B cell (primary cell): Measurements from ENCODE around the gene DENND2A. TPM values are rescaled to one million over a fixed set of nuclear protein-coding genes. Genes with fewer than 3 reads are reported as not detected.
A peak's percentile ranks its signal among the peaks of the same experiment; 100 is the strongest.

Experiments
- ATAC-seq: fragments of 200-7000 bp; cut with Tn5 transposase; one replicate; pipeline ENCODE4 v1.10.0; 2021; ENCODE audit warnings: low read depth, mild to moderate bottlenecking, moderate number of reproducible peaks, moderate library complexity
- CTCF ChIA-PET: fragments of 350-600 bp; sonication (Branson Sonifier 250); formaldehyde crosslinking; loops from one replicate; lab custom pipeline; 2021; ENCODE audit warnings: antibody characterized with exemption, inconsistent platforms; lab: Charles Lee
- POLR2A ChIA-PET: fragments of 350-600 bp; sonication (Branson Sonifier 250); formaldehyde crosslinking; loops from one replicate; lab custom pipeline; 2021; ENCODE audit warnings: antibody characterized with exemption; lab: Charles Lee
- DNase-seq: peaks from one replicate; pipeline ENCODE4 v3.0.0; 2013
- H2AFZ ChIP-seq: 2 replicates; pipeline ENCODE4 v1.6.1; 2012; ENCODE audit warnings: mild to moderate bottlenecking, low read depth, low read length; ENCODE audit not compliant: insufficient read depth, poor library complexity, severe bottlenecking
- H3K27ac ChIP-seq, 2 donors: 1 replicate in 1 of 2; 2 replicates in 1 of 2; pipeline ENCODE4 v1.5.1; 2012 to 2013; ENCODE audit warnings: low read length in 2 of 2, mild to moderate bottlenecking in 2 of 2, moderate library complexity in 1 of 2
- H3K27me3 ChIP-seq, 4 experiments: fragments of 200-600 bp in 1 of 4; sonication (generic) in 1 of 4; replicated peaks in 1 of 4; 1 replicate in 2 of 4; 2 replicates in 2 of 4; pipeline versions ENCODE4 v1.6.1 to v1.7.0; 2013 to 2016; ENCODE audit warnings: low read length in 3 of 4, mild to moderate bottlenecking in 2 of 4, mixed read lengths in 1 of 4, moderate library complexity in 1 of 4; ENCODE audit not compliant: insufficient read depth in 4 of 4, control insufficient read depth in 3 of 4; ENCODE audit errors: control extremely low read depth in 1 of 4
- H3K36me3 ChIP-seq, 2 experiments: replicated peaks in 1 of 2; 1 replicate in 1 of 2; 2 replicates in 1 of 2; pipeline versions ENCODE4 v1.6.1 to v1.7.1; 2013; ENCODE audit warnings: low read length in 1 of 2; ENCODE audit not compliant: insufficient read depth in 2 of 2, control insufficient read depth in 1 of 2; ENCODE audit errors: control extremely low read depth in 1 of 2, extremely low read depth in 1 of 2
- H3K4me1 ChIP-seq, 2 donors: fragments of 200-600 bp in 1 of 2; sonication (generic) in 1 of 2; 1 replicate in 1 of 2; 2 replicates in 1 of 2; pipeline versions ENCODE4 v1.5.1 to v1.6.1; 2013 to 2017; ENCODE audit warnings: low read length in 2 of 2; ENCODE audit not compliant: control insufficient read depth in 2 of 2, insufficient read depth in 2 of 2
- H3K4me2 ChIP-seq: replicated peaks from 2 replicates; pipeline ENCODE3; 2012; ENCODE audit warnings: mild to moderate bottlenecking, low read depth, low read length; ENCODE audit not compliant: poor library complexity, severe bottlenecking
- H3K4me3 ChIP-seq, 5 experiments: fragments of 200-600 bp in 1 of 5; sonication (generic) in 1 of 5; 1 replicate in 3 of 5; 2 replicates in 2 of 5; pipeline versions ENCODE4 v1.5.1 to v1.7.0; 2011 to 2016; ENCODE audit warnings: low read length in 4 of 5, mild to moderate bottlenecking in 4 of 5, low read depth in 2 of 5, control low read depth in 1 of 5, moderate library complexity in 1 of 5; ENCODE audit not compliant: insufficient read depth in 1 of 5; ENCODE audit errors: control extremely low read depth in 1 of 5, extremely low read depth in 1 of 5
- H3K79me2 ChIP-seq: fragments of 200-600 bp; sonication (generic); one replicate; pipeline ENCODE4 v1.6.0; 2016; ENCODE audit warnings: low read length; ENCODE audit not compliant: control insufficient read depth, insufficient read depth
- H3K9ac ChIP-seq: fragments of 200-600 bp; sonication (generic); 2 replicates; pipeline ENCODE4 v1.6.1; 2017; ENCODE audit warnings: mild to moderate bottlenecking, low read length, moderate library complexity
- H3K9me3 ChIP-seq, 3 donors: one replicate each; pipeline versions ENCODE4 v1.6.1 to v1.7.1; 2013; ENCODE audit warnings: low read length in 2 of 3; ENCODE audit not compliant: control insufficient read depth in 2 of 3, insufficient read depth in 1 of 3; ENCODE audit errors: control extremely low read depth in 1 of 3
- H4K20me1 ChIP-seq: 2 replicates; pipeline ENCODE4 v1.6.0; 2012; ENCODE audit warnings: mild to moderate bottlenecking, low read length; ENCODE audit not compliant: insufficient read depth, control insufficient read depth, poor library complexity, severe bottlenecking
- H3K27ac Mint-ChIP-seq: one replicate; pipeline ENCODE4 v1.8.0; 2021; ENCODE audit warnings: mixed read lengths
- H3K27me3 Mint-ChIP-seq: one replicate; pipeline ENCODE4 v1.8.0; 2021; ENCODE audit warnings: mixed read lengths
- H3K4me1 Mint-ChIP-seq: one replicate; pipeline ENCODE4 v1.8.0; 2021; ENCODE audit warnings: mixed read lengths
- H3K4me3 Mint-ChIP-seq: one replicate; pipeline ENCODE4 v1.8.0; 2021; ENCODE audit warnings: mixed read lengths
- H3K9me3 Mint-ChIP-seq: one replicate; pipeline ENCODE4 v1.8.0; 2022; ENCODE audit warnings: mixed read lengths; ENCODE audit not compliant: insufficient read depth
- EZH2 ChIP-seq: IDR thresholded peaks from 2 replicates; pipeline ENCODE4 v1.6.1; 2012; ENCODE audit warnings: borderline replicate concordance, low read depth, mild to moderate bottlenecking, moderate library complexity, low read length; ENCODE audit not compliant: insufficient read depth, poor library complexity, severe bottlenecking
- WGBS: methylation state at CpG from one replicate; pipeline ENCODE4 v1.1.5; 2013; ENCODE audit warnings: missing lambda C conversion rate; ENCODE audit not compliant: insufficient coverage; 5-methylcytosine and 5-hydroxymethylcytosine counted together
- intact Hi-C: fragments of 100-400 bp; cut with micrococcal nuclease; formaldehyde crosslinking; loops from one replicate; pipeline ENCODE4 v1.10.0; 2022
- polyA plus RNA-seq: library from polyadenylated mRNA; depleted of rRNA; stranded (reverse); fragments of >200 nt; gene quantifications from 2 replicates; pipeline ENCODE4 v1.2.3, GENCODE V29; 2012
- small RNA-seq: library from RNA; depleted of rRNA; stranded (forward); fragments of <200 nt; gene quantifications from one replicate; pipeline ENCODE3, GENCODE V24; 2012; ENCODE audit warnings: low replicate concordance, low read depth; ENCODE audit not compliant: insufficient read length
- total RNA-seq, 2 donors: library from RNA; stranded (reverse); fragments of 120-200 nt in 1 of 2; gene quantifications; 1 replicate in 1 of 2; 2 replicates in 1 of 2; pipeline versions ENCODE4 v1.2.3 to v1.2.4, GENCODE V29; 2013 to 2022
- TF ChIP-seq, protein P1 (sequence below): fragments of 200-600 bp; IDR thresholded peaks from one replicate; pipeline ENCODE4 v1.8.0; 2022; ENCODE audit warnings: antibody characterized with exemption, mild to moderate bottlenecking

The DENND2A gene
- total and polyA plus RNA-seq, 2 donors (not counting 1 experiment from before 2014, with no cell fraction given): 0.31 TPM; not detected in 1

GRCh38 chr7:140475747-140476333 is 164.8 kb downstream of the DENND2A start:
- Histone ChIP-seq H3K36me3 (peaks cover 4 to 11% of the 10 kb centered on the region in 2 experiments), H3K79me2 (peaks cover 79% of the 10 kb centered on the region), H3K9me3 (no peaks in the 10 kb centered on the region), H3K9ac (no peak overlapping the region), H3K4me2 (no peak overlapping the region), H2AFZ (no peak overlapping the region), H4K20me1 (peaks cover 55% of the 10 kb centered on the region), H3K27me3 (no peaks in the 10 kb centered on the region), H3K4me1 (peaks cover 26 to 27% of the 10 kb centered on the region in 2 donors), H3K27ac (no peak overlapping the region), H3K4me3 (no peak overlapping the region)
- Mint-ChIP-seq H3K9me3 (no peaks in the 10 kb centered on the region), H3K27me3 (no peaks in the 10 kb centered on the region), H3K27ac (peak overlapping the region; percentile 59), H3K4me3 (peak overlapping the region; percentile 53), H3K4me1 (peaks cover 36% of the 10 kb centered on the region)
- intact Hi-C loops: loop anchor here (1.0 to 5.0 kb wide), 6 partner anchors 17 to 539 kb away; partner anchors contain the start of gene BRAF
- no peak for TF ChIP-seq EZH2
- TF ChIP-seq, protein P1, sequence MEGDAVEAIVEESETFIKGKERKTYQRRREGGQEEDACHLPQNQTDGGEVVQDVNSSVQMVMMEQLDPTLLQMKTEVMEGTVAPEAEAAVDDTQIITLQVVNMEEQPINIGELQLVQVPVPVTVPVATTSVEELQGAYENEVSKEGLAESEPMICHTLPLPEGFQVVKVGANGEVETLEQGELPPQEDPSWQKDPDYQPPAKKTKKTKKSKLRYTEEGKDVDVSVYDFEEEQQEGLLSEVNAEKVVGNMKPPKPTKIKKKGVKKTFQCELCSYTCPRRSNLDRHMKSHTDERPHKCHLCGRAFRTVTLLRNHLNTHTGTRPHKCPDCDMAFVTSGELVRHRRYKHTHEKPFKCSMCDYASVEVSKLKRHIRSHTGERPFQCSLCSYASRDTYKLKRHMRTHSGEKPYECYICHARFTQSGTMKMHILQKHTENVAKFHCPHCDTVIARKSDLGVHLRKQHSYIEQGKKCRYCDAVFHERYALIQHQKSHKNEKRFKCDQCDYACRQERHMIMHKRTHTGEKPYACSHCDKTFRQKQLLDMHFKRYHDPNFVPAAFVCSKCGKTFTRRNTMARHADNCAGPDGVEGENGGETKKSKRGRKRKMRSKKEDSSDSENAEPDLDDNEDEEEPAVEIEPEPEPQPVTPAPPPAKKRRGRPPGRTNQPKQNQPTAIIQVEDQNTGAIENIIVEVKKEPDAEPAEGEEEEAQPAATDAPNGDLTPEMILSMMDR: peak; percentile 78
- ATAC-seq (no peak), DNase-seq (peak; percentile 68)
- ChIA-PET POLR2A (interaction anchor here (1.5 kb wide), 1 partner anchor 178 kb away, joined by 9 read pairs; no protein-coding TSS in a partner anchor), CTCF (interaction anchor here (0.6 to 8.7 kb wide), 11 partner anchors 11 to 329 kb away, joined by 3 to 96 read pairs (median 3); no protein-coding TSS in a partner anchor)
- WGBS: no CpG with 5 or more reads among the region's 2 CpGs

Small RNA genes lying within 50 kb of the gene (small RNA-seq; reads per million reads assigned to genes)
- gene RF00019 (not detected), gene RN7SL771P (not detected)

Other genes starting within 250 kb of the DENND2A start
- gene SLC37A3, start 242.3 kb downstream of the DENND2A start, total RNA-seq: 20.1 TPM in 2 replicates
- 9.1 and 23.1 TPM in 2 replicates for gene SLC37A3, start 242.3 kb downstream of the DENND2A start, polyA plus RNA-seq
- gene RAB19, start 236.8 kb downstream of the DENND2A start, total RNA-seq: 0.37 and 0.51 TPM in 2 replicates
- 0.71 and 1.1 TPM in 2 replicates for gene RAB19, start 236.8 kb downstream of the DENND2A start, polyA plus RNA-seq
- 146 and 147 TPM in 2 replicates for gene MKRN1, start 161.3 kb downstream of the DENND2A start, total RNA-seq
- 41.9 and 52.4 TPM in 2 replicates for gene MKRN1, start 161.3 kb downstream of the DENND2A start, polyA plus RNA-seq
- 32.6 and 33.7 TPM in 2 replicates for gene ADCK2, start 32.1 kb upstream of the DENND2A start, total RNA-seq
- 9.9 and 13.3 TPM in 2 replicates for gene ADCK2, start 32.1 kb upstream of the DENND2A start, polyA plus RNA-seq
- gene NDUFB2, start 55.9 kb upstream of the DENND2A start, total RNA-seq: 67.9 and 77.3 TPM in 2 replicates
- 151 and 171 TPM in 2 replicates for gene NDUFB2, start 55.9 kb upstream of the DENND2A start, polyA plus RNA-seq